Colonic mucosa (tissue), 4 donors: ENCODE results near the gene MAP7D1. TPM values are rescaled to one million over a fixed set of nuclear protein-coding genes. Genes with fewer than 3 reads are reported as not detected.

Experiments used
- DNase-seq: peaks from one replicate; pipeline ENCODE4 v3.0.0-alpha.2; 2020
- H3K27ac ChIP-seq: fragments of 200-600 bp; one replicate; pipeline ENCODE4 v1.8.0; 2021
- H3K27me3 ChIP-seq: fragments of 200-600 bp; one replicate; pipeline ENCODE4 v1.8.0; 2021
- H3K36me3 ChIP-seq: fragments of 200-600 bp; one replicate; pipeline ENCODE4 v1.8.0; 2021
- H3K4me1 ChIP-seq: fragments of 200-600 bp; one replicate; pipeline ENCODE4 v1.8.0; 2021; ENCODE audit warnings: mild to moderate bottlenecking
- H3K4me3 ChIP-seq: fragments of 200-600 bp; one replicate; pipeline ENCODE4 v1.8.0; 2021
- H3K9ac ChIP-seq, 2 donors: one replicate each; pipeline ENCODE4 v1.7.0; 2013; ENCODE audit warnings: control low read depth in 2 of 2, low read depth in 2 of 2, low read length in 2 of 2
- H3K9me3 ChIP-seq: fragments of 200-600 bp; one replicate; pipeline ENCODE4 v1.8.0; 2021
- intact Hi-C: fragments of 100-400 bp; cut with DNase I; formaldehyde crosslinking; loops from one replicate; pipeline ENCODE4 v1.14.1; 2022
- total RNA-seq, 2 donors: library from RNA; stranded (reverse); fragmentation: NEBNext Ultra II Directional in 1 of 2; extraction: Animal tissue kit (Norgen Biotek cat#: 25700) in 1 of 2; gene quantifications; one replicate each; pipeline ENCODE4 v1.2.1, GENCODE V29; 2021
- TF ChIP-seq, protein P1 (sequence below): fragments of 200-600 bp; IDR thresholded peaks from one replicate; pipeline ENCODE4 v1.8.0; 2022; ENCODE audit warnings: antibody characterized with exemption, mild to moderate bottlenecking
- donor health status: healthy.
- donor health status: DM: no; HTN: no; CAD: no.
- donor health status: DM: no; HTN: no; CAD: no.

The MAP7D1 gene
- total RNA-seq, 2 donors from 2014 or later = 37.7 to 50.0 TPM

DNA sequence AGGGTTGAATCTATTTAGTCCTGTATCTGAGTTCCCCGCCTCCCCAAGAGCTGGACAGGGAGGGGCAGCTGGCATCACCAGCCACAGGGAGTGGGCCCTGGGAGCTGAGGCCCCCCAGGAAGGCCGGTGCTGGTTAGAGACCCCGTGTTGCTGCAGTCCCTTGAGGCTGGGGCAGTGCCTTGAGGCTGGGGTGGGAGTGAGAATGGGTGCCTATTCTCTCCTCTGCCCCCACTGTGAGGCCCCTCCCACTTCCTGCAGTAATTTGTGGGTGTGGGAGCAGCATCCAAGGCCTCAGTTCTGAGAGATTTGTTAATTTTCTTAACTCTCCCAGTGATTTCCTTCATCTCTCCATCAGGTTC, 4.1 kb upstream of the MAP7D1 start:
- peaks cover 16% of the 10 kb centered on the region for H3K4me1 ChIP-seq
- intact Hi-C loops = loop anchor here (5.0 to 10.0 kb wide), 2 partner anchors 35 to 133 kb away; no protein-coding TSS in a partner anchor
- peak overlapping the region in 1 of 2 donors; percentile 58 for H3K9ac ChIP-seq

DNA sequence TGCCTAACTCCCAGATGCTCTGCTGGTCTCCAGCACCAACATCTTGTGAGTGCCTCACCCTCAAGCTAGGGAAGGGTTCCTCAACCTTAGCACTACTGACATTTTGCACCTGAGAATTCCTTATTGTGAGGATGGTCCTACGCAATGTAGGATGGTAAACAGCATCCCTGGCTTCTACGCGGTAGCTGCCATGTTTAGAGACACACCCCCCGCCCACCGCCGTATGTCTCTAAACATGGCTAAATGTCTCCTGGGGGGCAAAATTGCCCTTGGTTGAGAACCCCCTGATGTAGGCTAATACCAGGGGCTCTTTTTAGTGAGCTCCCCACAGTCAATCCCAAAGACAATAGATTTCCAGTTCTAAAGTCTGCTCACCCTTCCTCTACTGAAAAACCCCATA, 2.5 kb upstream of the MAP7D1 start:
- Histone ChIP-seq H3K9me3 (no peaks in the 10 kb centered on the region), H3K4me3 (no peak overlapping the region), H3K27ac (no peak overlapping the region), H3K36me3 (no peaks in the 10 kb centered on the region), H3K9ac (no peak overlapping the region), H3K4me1 (peaks cover 20% of the 10 kb centered on the region), H3K27me3 (no peaks in the 10 kb centered on the region)
- DNase-seq = no peak
- TF ChIP-seq, protein P1, sequence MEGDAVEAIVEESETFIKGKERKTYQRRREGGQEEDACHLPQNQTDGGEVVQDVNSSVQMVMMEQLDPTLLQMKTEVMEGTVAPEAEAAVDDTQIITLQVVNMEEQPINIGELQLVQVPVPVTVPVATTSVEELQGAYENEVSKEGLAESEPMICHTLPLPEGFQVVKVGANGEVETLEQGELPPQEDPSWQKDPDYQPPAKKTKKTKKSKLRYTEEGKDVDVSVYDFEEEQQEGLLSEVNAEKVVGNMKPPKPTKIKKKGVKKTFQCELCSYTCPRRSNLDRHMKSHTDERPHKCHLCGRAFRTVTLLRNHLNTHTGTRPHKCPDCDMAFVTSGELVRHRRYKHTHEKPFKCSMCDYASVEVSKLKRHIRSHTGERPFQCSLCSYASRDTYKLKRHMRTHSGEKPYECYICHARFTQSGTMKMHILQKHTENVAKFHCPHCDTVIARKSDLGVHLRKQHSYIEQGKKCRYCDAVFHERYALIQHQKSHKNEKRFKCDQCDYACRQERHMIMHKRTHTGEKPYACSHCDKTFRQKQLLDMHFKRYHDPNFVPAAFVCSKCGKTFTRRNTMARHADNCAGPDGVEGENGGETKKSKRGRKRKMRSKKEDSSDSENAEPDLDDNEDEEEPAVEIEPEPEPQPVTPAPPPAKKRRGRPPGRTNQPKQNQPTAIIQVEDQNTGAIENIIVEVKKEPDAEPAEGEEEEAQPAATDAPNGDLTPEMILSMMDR = no peak
- intact Hi-C loops = loop anchor here (5.0 to 10.0 kb wide), 2 partner anchors 34 to 131 kb away; no protein-coding TSS in a partner anchor

More for the DNA sequence above, 4.1 kb upstream of the MAP7D1 start:
- DNase-seq = peak; percentile 49
- Histone ChIP-seq H3K27me3 (no peaks in the 10 kb centered on the region), H3K27ac (peak overlapping the region; percentile 94), H3K4me3 (no peak overlapping the region), H3K9me3 (no peaks in the 10 kb centered on the region), H3K36me3 (no peaks in the 10 kb centered on the region)
- TF ChIP-seq, protein P1 = no peak

DNA sequence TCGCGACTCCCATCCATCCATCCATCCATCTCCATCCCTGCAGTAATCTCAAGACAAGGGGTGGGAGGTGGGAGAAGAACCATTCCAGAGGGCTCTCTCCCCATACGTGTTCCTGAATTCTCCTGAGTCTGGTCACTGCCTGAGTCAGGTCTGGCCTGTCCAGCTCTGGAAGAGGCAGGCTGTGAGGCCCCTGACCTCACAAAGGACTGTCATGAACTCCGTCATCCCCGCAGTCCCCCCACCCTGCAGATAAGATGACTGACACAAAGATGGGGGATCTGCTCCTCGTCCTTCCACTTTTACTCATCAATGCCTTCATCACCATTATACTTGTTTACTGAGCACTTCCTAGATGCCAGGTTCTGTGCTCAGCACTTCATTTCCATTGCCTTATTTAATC, 1.6 kb upstream of the MAP7D1 start:
- no peak overlapping the region for H3K27ac ChIP-seq
- TF ChIP-seq, protein P1 = no peak
- H3K36me3 ChIP-seq = no peaks in the 10 kb centered on the region
- H3K9ac ChIP-seq = no peak overlapping the region
- intact Hi-C loops = loop anchor here (5.0 to 10.0 kb wide), 2 partner anchors 33 to 130 kb away; no protein-coding TSS in a partner anchor
- H3K4me3 ChIP-seq = no peak overlapping the region
- peaks cover 22% of the 10 kb centered on the region for H3K4me1 ChIP-seq
- DNase-seq = no peak
- H3K9me3 ChIP-seq = no peaks in the 10 kb centered on the region
- no peaks in the 10 kb centered on the region for H3K27me3 ChIP-seq

DNA sequence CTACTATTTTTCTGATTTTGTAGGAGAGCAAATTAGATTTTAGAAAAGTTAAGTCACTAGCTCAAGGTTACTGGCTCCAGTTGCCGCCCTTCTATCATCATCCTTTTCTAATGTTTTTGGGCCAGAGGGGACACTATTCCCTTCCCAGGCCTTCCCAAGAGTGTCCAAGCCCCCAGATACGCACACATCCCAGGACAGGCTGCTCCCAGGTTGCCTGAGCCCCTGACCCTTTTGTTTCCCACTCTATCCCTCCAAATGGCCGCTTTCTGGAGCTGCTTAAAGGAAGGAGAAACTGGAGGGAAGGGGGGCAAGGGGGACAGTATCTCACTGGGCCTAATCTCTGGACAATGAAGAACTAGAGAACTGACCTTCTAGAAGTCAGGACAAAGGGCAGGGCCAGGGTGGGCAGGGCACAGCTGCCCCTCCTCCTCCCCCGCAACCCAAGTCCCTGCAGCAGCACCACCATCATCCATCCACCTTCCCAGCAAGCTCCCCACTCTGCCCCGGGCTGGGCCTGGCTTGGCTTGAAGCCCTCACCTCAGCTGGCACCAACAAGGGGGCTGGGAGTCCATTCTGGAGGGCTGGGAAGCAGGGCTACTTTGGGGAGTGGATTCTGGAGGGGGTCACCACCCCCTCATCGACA, 1.1 kb upstream of the MAP7D1 start:
- Histone ChIP-seq H3K4me1 (peaks cover 28% of the 10 kb centered on the region), H3K27me3 (no peaks in the 10 kb centered on the region), H3K9ac (peak overlapping the region; percentile 77 to 88), H3K9me3 (no peaks in the 10 kb centered on the region), H3K27ac (peak overlapping the region; percentile 96), H3K36me3 (no peaks in the 10 kb centered on the region), H3K4me3 (peak overlapping the region; percentile 93)
- TF ChIP-seq, protein P1 = no peak
- intact Hi-C loops = loop anchor here (5.0 to 10.0 kb wide), 2 partner anchors 32 to 130 kb away; no protein-coding TSS in a partner anchor
- DNase-seq = no peak

DNA sequence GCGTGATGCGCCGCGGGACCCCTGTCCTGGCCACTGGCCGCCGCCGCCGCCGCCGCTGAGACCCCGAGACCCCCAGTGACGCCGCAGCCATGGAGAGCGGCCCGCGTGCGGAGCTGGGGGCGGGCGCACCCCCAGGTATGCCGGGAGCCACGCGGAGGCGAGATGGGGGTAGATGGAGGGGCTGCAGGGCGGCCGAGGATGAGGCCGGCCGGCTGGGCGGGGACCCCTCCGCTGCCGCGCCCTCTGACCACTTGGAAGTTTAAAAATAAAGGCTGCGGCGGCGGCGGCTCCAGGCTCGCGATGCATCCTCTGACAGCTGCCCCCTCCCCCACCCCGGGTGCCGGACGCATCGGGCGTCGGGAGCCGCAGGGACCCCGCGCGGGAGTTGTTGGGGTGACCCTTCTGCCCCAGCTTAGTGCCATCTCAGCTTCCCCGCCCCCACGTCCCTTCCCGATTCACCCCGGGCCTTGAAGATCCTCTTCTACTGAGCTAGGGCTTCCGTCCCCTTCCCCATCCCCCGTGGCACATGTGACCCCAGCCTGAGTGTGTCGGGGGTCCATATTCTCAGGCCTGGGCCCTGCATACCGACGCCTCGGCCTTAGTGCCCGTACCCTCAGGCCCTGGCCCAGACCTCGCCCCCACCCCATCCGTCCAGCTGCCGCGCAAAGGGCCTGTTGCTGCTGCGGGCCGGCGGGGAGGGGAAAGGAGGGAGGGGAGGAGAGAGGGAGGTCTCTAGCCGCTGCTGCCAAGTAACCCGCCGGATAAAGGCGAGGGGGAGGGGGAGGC, 562 bp downstream of the MAP7D1 start:
- Histone ChIP-seq H3K36me3 (no peaks in the 10 kb centered on the region), H3K9me3 (no peaks in the 10 kb centered on the region), H3K27me3 (no peaks in the 10 kb centered on the region), H3K4me3 (peak overlapping the region; percentile 93), H3K9ac (peak overlapping the region; percentile 76 to 77), H3K27ac (peak overlapping the region; percentile 96), H3K4me1 (peaks cover 23% of the 10 kb centered on the region)
- peak; percentile 71 for DNase-seq
- intact Hi-C loops = loop anchor here (10.0 kb wide), 1 partner anchor 128 kb away; no protein-coding TSS in a partner anchor
- TF ChIP-seq, protein P1 = no peak
